Common myeloid progenitor, CD34-positive (primary cell): ENCODE measurements around the gene PPP1R12A. TPM values are rescaled to one million over a fixed set of nuclear protein-coding genes. Genes with fewer than 3 reads are reported as not detected.
A peak's percentile ranks its signal among the peaks of the same experiment; 100 is the strongest.
"Not testable (repeated sequence)": the region's sequence is repeated elsewhere in the genome, so short reads cannot be mapped to it uniquely, and the experiment has no call there.

Source experiments
- CTCF ChIA-PET: fragments of 350-600 bp; sonication (Branson Sonifier 250); formaldehyde crosslinking; loops from one replicate; lab custom pipeline; 2021; ENCODE audit warnings: antibody characterized with exemption; lab: Charles Lee
- POLR2A ChIA-PET: fragments of 350-600 bp; sonication (Branson Sonifier 250); formaldehyde crosslinking; loops from one replicate; lab custom pipeline; 2021; ENCODE audit warnings: antibody characterized with exemption; lab: Charles Lee
- DNase-seq, 3 donors: peaks; one replicate each; pipeline versions ENCODE4 v3.0.0 to v3.0.0-alpha.2; 2013
- H3K27ac ChIP-seq, 2 experiments: 1 replicate in 1 of 2; 2 replicates in 1 of 2; pipeline ENCODE4 v1.7.0; 2013; ENCODE audit warnings: inconsistent platforms in 2 of 2, low read length in 2 of 2, mild to moderate bottlenecking in 2 of 2, low read depth in 1 of 2, moderate library complexity in 1 of 2; ENCODE audit not compliant: severe bottlenecking in 2 of 2, insufficient read depth in 1 of 2, poor library complexity in 1 of 2
- H3K27me3 ChIP-seq, 5 experiments: replicated peaks in 2 of 5; 1 replicate in 3 of 5; 2 replicates in 2 of 5; pipeline versions ENCODE4 v1.6.1 to v1.7.0; 2013; ENCODE audit warnings: low read length in 4 of 5, mild to moderate bottlenecking in 2 of 5, moderate library complexity in 2 of 5, inconsistent platforms in 1 of 5; ENCODE audit not compliant: insufficient read depth in 5 of 5, control insufficient read depth in 4 of 5
- H3K36me3 ChIP-seq, 4 experiments: 1 replicate in 2 of 4; 2 replicates in 2 of 4; pipeline versions ENCODE4 v1.6.1 to v1.7.0; 2013; ENCODE audit warnings: low read length in 3 of 4, control low read depth in 1 of 4, mild to moderate bottlenecking in 1 of 4; ENCODE audit not compliant: control insufficient read depth in 4 of 4, insufficient read depth in 4 of 4
- H3K4me1 ChIP-seq, 4 experiments: 1 replicate in 3 of 4; 2 replicates in 1 of 4; pipeline versions ENCODE4 v1.6.1 to v1.7.1; 2013; ENCODE audit warnings: low read length in 3 of 4, mild to moderate bottlenecking in 3 of 4, control low read depth in 1 of 4, inconsistent platforms in 1 of 4, moderate library complexity in 1 of 4; ENCODE audit not compliant: control insufficient read depth in 4 of 4, insufficient read depth in 4 of 4; ENCODE audit errors: control extremely low read depth in 1 of 4
- H3K4me3 ChIP-seq, 7 experiments: 1 replicate in 4 of 7; 2 replicates in 3 of 7; pipeline versions ENCODE4 v1.5.1 to v1.7.0; 2013; ENCODE audit warnings: mild to moderate bottlenecking in 7 of 7, low read length in 6 of 7, moderate library complexity in 6 of 7, inconsistent platforms in 2 of 7, low read depth in 2 of 7, control low read depth in 1 of 7; ENCODE audit not compliant: insufficient read depth in 4 of 7, control insufficient read depth in 1 of 7; ENCODE audit errors: extremely low read depth in 1 of 7
- H3K9me3 ChIP-seq, 5 experiments: 1 replicate in 4 of 5; 2 replicates in 1 of 5; pipeline versions ENCODE4 v1.6.1 to v1.7.1; 2013; ENCODE audit warnings: low read length in 4 of 5, mild to moderate bottlenecking in 2 of 5, inconsistent platforms in 1 of 5, low read depth in 1 of 5, moderate library complexity in 1 of 5; ENCODE audit not compliant: control insufficient read depth in 4 of 5, insufficient read depth in 2 of 5; ENCODE audit errors: control extremely low read depth in 1 of 5
- WGBS: methylation state at CpG from one replicate; pipeline ENCODE4 v1.1.5; 2013; ENCODE audit not compliant: insufficient coverage; 5-methylcytosine and 5-hydroxymethylcytosine counted together
- polyA plus RNA-seq: library from polyadenylated mRNA; unstranded; fragments of 120-200 nt; gene quantifications from one replicate; pipeline ENCODE4 v1.2.1, GENCODE V29; 2013

Gene PPP1R12A
- polyA plus RNA-seq: 63.0 TPM

GRCh38 chr12:79935021-79935623 lies at the start of gene PPP1R12A:
Gene PPP1R12A (minus strand): TSS chr12:79935097. CDS start chr12:79934931, 166 bp downstream.
- Histone ChIP-seq H3K4me3 (peak within 1 kb of the TSS; percentile 57 to 99 (median 94)), H3K4me1 (peaks cover 17 to 50% (median 33%) of the 10 kb centered on the region in 4 experiments), H3K36me3 (peaks cover 0 to 4% (median 0%) of the 10 kb centered on the region in 4 experiments), H3K27me3 (no peaks in the 10 kb centered on the region), H3K9me3 (no peaks in the 10 kb centered on the region), H3K27ac (peak within 1 kb of the TSS; percentile 94 to 97)
- ChIA-PET CTCF (interaction anchor here (1.0 kb wide), 1 partner anchor 49 kb away, joined by 3 read pairs; no protein-coding TSS in a partner anchor), POLR2A (interaction anchor here (0.5 to 0.7 kb wide), 2 partner anchors 23 to 26 kb away, joined by 3 read pairs; no protein-coding TSS in a partner anchor)
- under 1% methylated on average over 36 of the region's 44 CpGs for WGBS
- DNase-seq: peak; percentile 97 to 99 (median 98)

- DNase-seq: no peak
- POLR2A ChIA-PET: no interaction called here
- H3K9me3 ChIP-seq: no peaks in the 10 kb centered on the region
- H3K4me3 ChIP-seq: no peak overlapping the region
- H3K27ac ChIP-seq: no peak overlapping the region
- 98% methylated on average over 4 of the region's 6 CpGs for WGBS
- no peaks in the 10 kb centered on the region for H3K27me3 ChIP-seq
- CTCF ChIA-PET: interaction anchor here (1.0 kb wide), 1 partner anchor 10 kb away, joined by 3 read pairs; no protein-coding TSS in a partner anchor
- no peaks in the 10 kb centered on the region for H3K4me1 ChIP-seq
- H3K36me3 ChIP-seq: no peaks in the 10 kb centered on the region
These were observed 49.2 kb upstream of the PPP1R12A start for GRCh38 chr12:79983986-79984620.

DNA sequence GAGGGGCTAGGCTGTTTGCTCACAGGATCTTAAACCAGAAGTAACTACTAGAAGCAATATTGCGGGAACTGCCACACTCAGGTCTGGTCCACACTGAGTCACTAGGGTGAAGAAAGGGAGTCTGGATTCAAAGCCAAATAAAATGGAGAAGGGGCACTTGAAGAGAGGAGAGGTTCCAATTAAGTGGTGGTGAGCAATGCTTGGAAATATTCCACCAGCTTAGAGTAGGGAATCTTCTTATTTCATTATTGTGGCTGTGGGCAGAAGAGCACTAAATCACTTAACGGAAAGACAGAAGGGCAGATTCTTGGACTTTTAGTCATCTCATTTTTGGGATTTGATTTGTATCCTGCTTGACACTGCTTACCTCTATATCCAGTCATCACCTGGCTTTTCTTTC lies 48.6 kb upstream of the PPP1R12A start:
- DNase-seq: no peak
- no peak overlapping the region for H3K27ac ChIP-seq
- H3K27me3 ChIP-seq: no peaks in the 10 kb centered on the region
- CTCF ChIA-PET: interaction anchor here (1.0 kb wide), 1 partner anchor 10 kb away, joined by 3 read pairs; no protein-coding TSS in a partner anchor
- H3K9me3 ChIP-seq: no peaks in the 10 kb centered on the region
- no peaks in the 10 kb centered on the region for H3K4me1 ChIP-seq
- H3K36me3 ChIP-seq: no peaks in the 10 kb centered on the region
- WGBS: no CpG with 5 or more reads among the region's 2 CpGs
- POLR2A ChIA-PET: interaction anchor here (0.6 kb wide), 1 partner anchor 26 kb away, joined by 3 read pairs; no protein-coding TSS in a partner anchor
- H3K4me3 ChIP-seq: no peak overlapping the region

DNA sequence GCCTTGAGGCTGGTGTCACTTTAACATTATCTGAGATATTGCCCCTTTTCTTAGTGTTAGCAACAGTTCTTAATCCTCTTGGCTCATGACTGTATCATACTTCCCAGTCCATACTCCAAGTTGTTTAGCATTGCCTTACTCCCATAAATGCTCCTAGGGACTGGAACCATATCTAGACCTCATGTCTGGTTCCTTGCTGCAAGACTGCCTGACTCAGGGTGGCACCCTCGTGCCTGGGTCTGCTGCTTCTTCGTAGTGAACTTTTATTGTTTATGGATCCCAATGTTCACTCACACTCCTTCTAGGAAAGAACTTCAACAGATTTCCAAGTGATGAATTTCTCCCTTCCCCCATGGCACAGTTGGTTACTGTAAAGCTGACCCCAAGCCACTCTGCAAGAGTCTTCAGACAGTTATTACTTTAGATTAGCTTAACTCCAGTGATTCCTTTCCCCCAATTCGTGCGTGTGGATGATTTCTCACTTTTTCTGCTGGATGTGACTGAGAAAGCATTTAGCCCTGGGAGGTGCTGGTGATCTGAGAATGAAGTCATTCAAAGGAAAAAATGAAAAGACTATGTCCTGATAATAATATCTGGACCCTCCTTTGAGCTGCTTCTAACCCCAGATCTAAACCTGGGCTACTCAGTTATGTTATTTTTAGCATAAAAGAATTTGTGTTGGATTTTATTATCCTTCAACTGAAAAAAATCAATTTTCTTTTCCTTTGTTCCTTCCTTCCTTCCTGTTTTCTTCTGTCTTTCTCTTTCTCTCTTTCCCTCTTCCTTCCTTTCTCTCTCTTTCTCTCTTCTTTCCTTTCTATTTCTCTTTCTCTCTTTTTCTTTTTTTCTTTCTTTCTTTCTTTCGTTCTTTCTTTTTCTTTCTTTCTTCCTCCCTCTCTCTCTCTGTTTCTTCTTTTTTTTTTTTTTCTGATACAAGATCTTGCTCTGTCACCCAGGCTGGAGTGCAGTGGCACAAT lies 47.5 kb upstream of the PPP1R12A start:
- H3K27ac ChIP-seq: no peak overlapping the region
- no peaks in the 10 kb centered on the region for H3K9me3 ChIP-seq
- DNase-seq: no peak
- no peaks in the 10 kb centered on the region for H3K27me3 ChIP-seq
- WGBS: 85% methylated on average over 5 of the region's 5 CpGs
- ChIA-PET POLR2A (interaction anchor here (0.6 kb wide), 1 partner anchor 25 kb away, joined by 3 read pairs; no protein-coding TSS in a partner anchor), CTCF (no interaction called here)
- no peaks in the 10 kb centered on the region for H3K36me3 ChIP-seq
- H3K4me1 ChIP-seq: no peaks in the 10 kb centered on the region
- H3K4me3 ChIP-seq: no peak overlapping the region

DNA sequence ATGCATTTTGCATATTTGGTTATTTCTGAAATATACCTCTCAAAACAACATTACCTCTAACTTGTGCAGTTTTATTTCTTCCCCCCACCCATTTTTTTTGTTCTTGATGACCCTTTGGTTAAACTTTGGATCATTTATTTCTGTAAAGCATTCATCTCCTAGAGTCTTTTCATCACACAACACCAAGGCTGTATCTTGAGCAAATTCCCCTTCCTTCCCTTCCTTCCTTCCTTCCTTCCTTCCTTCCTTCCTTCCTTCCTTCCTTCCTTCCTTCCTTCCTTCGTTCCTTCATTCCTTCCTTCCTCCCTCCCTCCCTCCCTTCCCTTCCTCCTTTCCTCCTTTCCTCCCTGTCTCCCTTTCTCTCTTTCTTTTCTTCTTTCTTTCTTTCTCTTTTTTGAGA lies 43.8 kb upstream of the PPP1R12A start:
- no peaks in the 10 kb centered on the region for H3K36me3 ChIP-seq
- CTCF ChIA-PET: no interaction called here
- no peaks in the 10 kb centered on the region for H3K9me3 ChIP-seq
- POLR2A ChIA-PET: no interaction called here
- no peak overlapping the region for H3K27ac ChIP-seq
- H3K4me3 ChIP-seq: no peak overlapping the region
- H3K27me3 ChIP-seq: no peaks in the 10 kb centered on the region
- no peak for DNase-seq
- WGBS: no CpG with 5 or more reads among the region's 1 CpG
- H3K4me1 ChIP-seq: no peaks in the 10 kb centered on the region

- H3K27me3 ChIP-seq, H3K36me3 ChIP-seq, DNase-seq, CTCF ChIA-PET, H3K9me3 ChIP-seq, POLR2A ChIA-PET, H3K27ac ChIP-seq, H3K4me1 ChIP-seq, H3K4me3 ChIP-seq: not testable (repeated sequence)
- WGBS: no CpG with 5 or more reads among the region's 3 CpGs
These were observed 43.1 kb upstream of the PPP1R12A start for GRCh38 chr12:79977856-79978460.
